GM12892 (cell line): Measurements from ENCODE around the gene IER5.
"Not testable (repeated sequence)": the region's sequence is repeated elsewhere in the genome, so short reads cannot be mapped to it uniquely, and the experiment has no call there.

ENCODE experiments used
- DNase-seq: peaks from one replicate; pipeline ENCODE4 v3.0.0; 2011; ENCODE audit not compliant: insufficient read length
- FAIRE-seq: peaks from 2 replicates; lab custom pipeline; 2011; peaks lifted over from hg19 to GRCh38; lab: Jason Lieb, UNC
- POLR2A ChIP-seq: IDR thresholded peaks from 2 replicates; pipeline ENCODE4 v1.6.1; 2011; ENCODE audit warnings: low read depth, low read length, control low read depth
- POLR2AphosphoS5 ChIP-seq: IDR thresholded peaks from 2 replicates; pipeline ENCODE4 v1.6.1; 2011; ENCODE audit warnings: low read depth, low read length, control low read depth
- TAF1 ChIP-seq: IDR thresholded peaks from 2 replicates; pipeline ENCODE4 v1.6.1; 2011; ENCODE audit warnings: low read depth, mild to moderate bottlenecking, control low read depth, low read length, borderline replicate concordance

Gene IER5

GRCh38 chr1:181112071-181112929, 23.8 kb downstream of the IER5 start:
- FAIRE-seq (no peak), DNase-seq (no peak)

GRCh38 chr1:181113059-181113641, 24.6 kb downstream of the IER5 start:
- TF ChIP-seq POLR2AphosphoS5: no peak
- TF ChIP-seq TAF1: no peak
- TF ChIP-seq POLR2A: no peak
- FAIRE-seq (no peak), DNase-seq (no peak)

More at GRCh38 chr1:181112071-181112929, 23.8 kb downstream of the IER5 start:
- TF ChIP-seq POLR2AphosphoS5 (no peak), TAF1 (no peak), POLR2A (no peak)

GRCh38 chr1:181114574-181115367, 26.3 kb downstream of the IER5 start:
- DNase-seq: no peak
- no peak for FAIRE-seq
- TF ChIP-seq TAF1 (no peak), POLR2AphosphoS5 (no peak), POLR2A (no peak)

- TF ChIP-seq POLR2AphosphoS5: no peak
- TF ChIP-seq TAF1: no peak
- TF ChIP-seq POLR2A: no peak
- DNase-seq (no peak), FAIRE-seq (no peak)
These were observed 26.8 kb downstream of the IER5 start for GRCh38 chr1:181115368-181115684.

GRCh38 chr1:181115971-181116370, 27.5 kb downstream of the IER5 start:
- not testable (repeated sequence) for FAIRE-seq

GRCh38 chr1:181116819-181117390, 28.4 kb downstream of the IER5 start:
- FAIRE-seq (no peak), DNase-seq (no peak)
- TF ChIP-seq POLR2AphosphoS5 (no peak), TAF1 (no peak), POLR2A (no peak)

More at GRCh38 chr1:181115971-181116370, 27.5 kb downstream of the IER5 start:
- not testable (repeated sequence) for DNase-seq

GRCh38 chr1:181117648-181118449, 29.3 kb downstream of the IER5 start:
- no peak for DNase-seq
- FAIRE-seq: no peak
- no peak for TF ChIP-seq TAF1
- no peak for TF ChIP-seq POLR2AphosphoS5
- no peak for TF ChIP-seq POLR2A

GRCh38 chr1:181119093-181119989, 30.8 kb downstream of the IER5 start:
- TF ChIP-seq TAF1 (no peak), POLR2AphosphoS5 (no peak), POLR2A (no peak)
- FAIRE-seq: no peak
- no peak for DNase-seq

- no peak for FAIRE-seq
- DNase-seq: no peak
- TF ChIP-seq TAF1 (no peak), POLR2A (no peak), POLR2AphosphoS5 (no peak)
These were observed 32.4 kb downstream of the IER5 start for GRCh38 chr1:181120924-181121323.

- DNase-seq: no peak
- TF ChIP-seq POLR2A: no peak
- no peak for TF ChIP-seq POLR2AphosphoS5
- TF ChIP-seq TAF1: no peak
- FAIRE-seq: no peak
These were observed 33.0 kb downstream of the IER5 start for GRCh38 chr1:181121498-181121897.
